Mucosa of rectum (tissue), 2 donors: ENCODE data around the gene UCK1.

Experiments
- H3K27ac ChIP-seq, 2 donors: one replicate each; pipeline ENCODE4 v1.7.0; 2013; ENCODE audit warnings: inconsistent platforms in 2 of 2, low read depth in 2 of 2, low read length in 2 of 2
- H3K27me3 ChIP-seq, 2 donors: one replicate each; pipeline ENCODE4 v1.7.0; 2013; ENCODE audit warnings: low read length in 2 of 2; ENCODE audit not compliant: control insufficient read depth in 2 of 2, insufficient read depth in 2 of 2
- H3K36me3 ChIP-seq, 2 donors: one replicate each; pipeline ENCODE4 v1.7.0; 2013; ENCODE audit warnings: low read length in 2 of 2; ENCODE audit not compliant: control insufficient read depth in 2 of 2, insufficient read depth in 2 of 2
- H3K4me1 ChIP-seq, 2 donors: one replicate each; pipeline ENCODE4 v1.7.0; 2013; ENCODE audit warnings: low read length in 2 of 2, mild to moderate bottlenecking in 1 of 2; ENCODE audit not compliant: control insufficient read depth in 2 of 2, insufficient read depth in 2 of 2
- H3K4me3 ChIP-seq, 2 donors: one replicate each; pipeline ENCODE4 v1.7.0; 2013; ENCODE audit warnings: low read length in 2 of 2
- H3K9ac ChIP-seq, 2 donors: one replicate each; pipeline ENCODE4 v1.7.0; 2013; ENCODE audit warnings: low read length in 2 of 2, low read depth in 1 of 2, mild to moderate bottlenecking in 1 of 2
- H3K9me3 ChIP-seq, 2 donors: one replicate each; pipeline ENCODE4 v1.7.0; 2013; ENCODE audit warnings: low read length in 2 of 2; ENCODE audit not compliant: control insufficient read depth in 2 of 2
- donor health status: healthy.
- donor health status: Normal muscosa, but diverticular disease.

The UCK1 gene

GRCh38 chr9:131513177-131513576, 17.9 kb downstream of the UCK1 start:
- Histone ChIP-seq H3K36me3 (peaks cover 42 to 53% of the 10 kb centered on the region in 2 donors), H3K9me3 (no peaks in the 10 kb centered on the region), H3K4me1 (no peaks in the 10 kb centered on the region), H3K4me3 (no peak overlapping the region), H3K9ac (no peak overlapping the region), H3K27me3 (no peaks in the 10 kb centered on the region), H3K27ac (no peak overlapping the region)

GRCh38 chr9:131511880-131512279, 19.2 kb downstream of the UCK1 start:
- no peak overlapping the region for H3K9ac ChIP-seq

GRCh38 chr9:131511416-131511815, 19.6 kb downstream of the UCK1 start:
- H3K9me3 ChIP-seq: no peaks in the 10 kb centered on the region
- H3K27ac ChIP-seq: no peak overlapping the region
- H3K4me3 ChIP-seq: no peak overlapping the region
- no peaks in the 10 kb centered on the region for H3K27me3 ChIP-seq
- H3K4me1 ChIP-seq: no peaks in the 10 kb centered on the region
- no peak overlapping the region for H3K9ac ChIP-seq
- H3K36me3 ChIP-seq: peaks cover 43 to 47% of the 10 kb centered on the region in 2 donors

More at GRCh38 chr9:131511880-131512279, 19.2 kb downstream of the UCK1 start:
- H3K9me3 ChIP-seq: no peaks in the 10 kb centered on the region
- H3K36me3 ChIP-seq: peaks cover 46 to 52% of the 10 kb centered on the region in 2 donors
- no peaks in the 10 kb centered on the region for H3K27me3 ChIP-seq
- H3K4me3 ChIP-seq: no peak overlapping the region
- no peak overlapping the region for H3K27ac ChIP-seq
- H3K4me1 ChIP-seq: no peaks in the 10 kb centered on the region

DNA sequence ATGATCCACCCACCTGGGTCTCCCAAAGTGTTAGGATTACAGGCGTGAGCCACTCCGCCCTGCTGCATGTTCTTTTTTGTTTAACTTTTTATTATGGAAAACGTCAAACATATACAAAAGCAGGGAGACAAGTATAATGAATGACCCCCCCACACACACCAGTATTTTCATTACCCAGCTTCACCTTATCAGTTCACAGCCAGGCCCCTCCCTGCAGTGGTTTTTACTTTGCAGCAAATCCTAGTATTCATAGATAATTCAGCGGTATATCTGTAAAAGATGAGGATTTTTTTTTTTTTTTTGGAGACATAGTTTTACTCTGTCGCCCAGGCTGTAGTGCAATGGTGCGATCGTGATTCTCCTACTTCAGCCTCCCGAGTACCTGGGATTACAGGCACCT, 26.1 kb downstream of the UCK1 start:
- no peak overlapping the region for H3K9ac ChIP-seq
- no peak overlapping the region for H3K4me3 ChIP-seq
- H3K27me3 ChIP-seq: no peaks in the 10 kb centered on the region
- H3K4me1 ChIP-seq: peaks cover 13 to 18% of the 10 kb centered on the region in 2 donors
- peaks cover 8 to 10% of the 10 kb centered on the region in 2 donors for H3K36me3 ChIP-seq
- no peak overlapping the region for H3K27ac ChIP-seq
- no peaks in the 10 kb centered on the region for H3K9me3 ChIP-seq

DNA sequence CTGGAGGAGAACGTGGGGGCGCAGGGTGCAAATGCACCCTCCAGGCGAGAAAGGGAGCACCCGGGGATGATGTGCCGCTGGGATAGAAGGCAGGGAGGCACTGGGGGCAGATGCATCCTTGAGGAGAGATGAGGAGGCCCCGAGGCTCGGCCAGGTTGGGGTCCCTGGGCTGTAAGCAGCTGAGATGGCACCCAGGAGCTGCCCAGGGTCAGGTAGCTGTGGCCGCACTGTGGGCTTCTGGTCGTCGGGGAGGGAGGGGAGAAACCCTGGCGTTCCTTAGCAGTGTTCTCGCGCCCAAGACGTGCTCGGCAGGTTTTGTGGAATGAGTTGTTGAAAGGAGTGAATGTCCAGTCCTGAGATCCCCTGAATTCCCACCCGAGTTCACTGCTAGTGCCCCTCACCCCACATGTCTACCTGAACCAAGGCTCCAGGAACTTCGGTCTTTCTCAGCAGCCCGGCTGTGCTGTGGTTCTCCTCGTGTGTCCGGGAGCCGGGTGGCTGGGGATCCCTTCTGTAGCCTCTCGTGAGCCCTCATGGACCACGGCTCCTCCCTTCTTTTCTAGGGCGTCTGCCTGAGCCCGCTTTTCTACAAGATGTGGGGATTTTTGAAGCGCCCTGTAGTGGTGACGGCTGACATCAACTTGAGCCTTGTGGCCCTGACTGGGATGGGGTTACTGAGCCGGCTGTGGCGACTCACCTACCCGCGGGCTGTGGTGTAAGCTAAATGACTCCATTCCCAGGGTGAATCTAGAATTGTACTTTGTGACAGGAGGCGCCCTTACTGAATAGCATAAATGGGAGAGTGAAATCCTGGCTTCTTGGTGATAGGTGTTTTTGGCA, 27.2 kb downstream of the UCK1 start:
- H3K27me3 ChIP-seq: no peaks in the 10 kb centered on the region
- H3K4me3 ChIP-seq: peak overlapping the region; percentile 85 to 94
- H3K36me3 ChIP-seq: peaks cover 9 to 14% of the 10 kb centered on the region in 2 donors
- peak overlapping the region; percentile 75 to 85 for H3K9ac ChIP-seq
- H3K27ac ChIP-seq: no peak overlapping the region
- H3K4me1 ChIP-seq: peaks cover 13 to 18% of the 10 kb centered on the region in 2 donors
- no peaks in the 10 kb centered on the region for H3K9me3 ChIP-seq

GRCh38 chr9:131502781-131503625, 28.1 kb downstream of the UCK1 start, which contains the start of gene POMT1:
POMT1 (plus strand) TSS chr9:131502918; CDS start chr9:131504219, 1,301 bp downstream.
- H3K4me3 ChIP-seq: peak within 1 kb of the TSS; percentile 85 to 94
- H3K9ac ChIP-seq: peak within 1 kb of the TSS; percentile 75 to 85
- H3K9me3 ChIP-seq: no peaks in the 10 kb centered on the region
- peaks cover 13 to 18% of the 10 kb centered on the region in 2 donors for H3K4me1 ChIP-seq
- H3K27ac ChIP-seq: peak within 1 kb of the TSS; percentile 46 to 63
- H3K27me3 ChIP-seq: no peaks in the 10 kb centered on the region
- H3K36me3 ChIP-seq: peaks cover 12 to 21% of the 10 kb centered on the region in 2 donors

GRCh38 chr9:131500939-131501541, 30.0 kb downstream of the UCK1 start:
- Histone ChIP-seq H3K27ac (peak overlapping the region in 1 of 2 donors; percentile 3), H3K36me3 (peaks cover 20 to 36% of the 10 kb centered on the region in 2 donors), H3K27me3 (no peaks in the 10 kb centered on the region), H3K4me1 (peaks cover 13 to 27% of the 10 kb centered on the region in 2 donors), H3K9ac (no peak overlapping the region), H3K4me3 (no peak overlapping the region), H3K9me3 (no peaks in the 10 kb centered on the region)

- Histone ChIP-seq H3K9ac (no peak overlapping the region), H3K9me3 (no peaks in the 10 kb centered on the region), H3K27ac (peak overlapping the region in 1 of 2 donors; percentile 3), H3K4me3 (no peak overlapping the region), H3K4me1 (peaks cover 13 to 27% of the 10 kb centered on the region in 2 donors), H3K27me3 (no peaks in the 10 kb centered on the region), H3K36me3 (peaks cover 27 to 43% of the 10 kb centered on the region in 2 donors)
Measured at GRCh38 chr9:131500377-131500776, 30.7 kb downstream of the UCK1 start.

DNA sequence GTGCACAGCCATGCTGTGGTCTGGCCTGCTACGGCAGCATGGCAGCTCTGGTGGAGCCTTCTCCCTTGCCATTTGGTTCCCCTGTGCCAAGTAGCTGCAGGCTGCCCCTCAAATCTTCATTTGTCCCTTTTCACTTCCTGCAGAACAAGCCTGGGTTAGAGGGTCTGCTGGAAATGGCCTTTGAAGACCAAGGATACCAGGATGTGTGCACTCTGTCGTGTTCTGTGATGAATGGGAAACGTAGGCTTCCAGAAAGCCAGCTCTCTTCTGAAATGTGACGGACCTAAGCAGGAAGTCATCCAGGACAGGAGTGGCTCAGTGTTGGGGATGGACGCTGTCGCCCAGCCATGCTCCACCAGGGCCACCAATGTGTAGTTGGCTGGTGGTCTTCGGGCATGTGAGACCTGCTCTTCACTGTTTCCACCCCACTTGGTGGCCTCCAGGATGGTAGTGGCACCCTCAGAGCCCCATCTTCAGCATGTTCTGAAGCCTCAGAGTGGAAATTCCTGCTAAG, 31.8 kb downstream of the UCK1 start:
- Histone ChIP-seq H3K27me3 (no peaks in the 10 kb centered on the region), H3K9ac (no peak overlapping the region), H3K27ac (no peak overlapping the region), H3K4me3 (no peak overlapping the region), H3K9me3 (no peaks in the 10 kb centered on the region), H3K36me3 (peaks cover 32 to 51% of the 10 kb centered on the region in 2 donors), H3K4me1 (peaks cover 12 to 25% of the 10 kb centered on the region in 2 donors)
